ENCODE data around the gene CLIP2. TPM values are rescaled to one million over a fixed set of nuclear protein-coding genes. Genes with fewer than 3 reads are reported as not detected.
"Not testable (repeated sequence)": the region's sequence is repeated elsewhere in the genome, so short reads cannot be mapped to it uniquely, and the experiment has no call there.

Gene CLIP2
- 12.0 TPM for polyA plus RNA-seq (2013, experiment 1 of 2)
- 18.1 TPM for polyA plus RNA-seq (2013, experiment 2 of 2)

GRCh38 chr7:74289018-74289658 lies at the start of gene CLIP2:
CLIP2 (plus strand) TSS chr7:74289407; CDS start chr7:74317547, 28,140 bp downstream.
- H3K27ac ChIP-seq (ENCODE audit: low read depth, low read length), result no peak within 1 kb of the TSS
- H3K27me3 ChIP-seq (ENCODE audit: insufficient read depth, low read length), result peaks cover 23% of the 10 kb centered on the region
- peak within 1 kb of the TSS; percentile 79 for H3K9ac ChIP-seq (ENCODE audit: low read depth, low read length)
- no peaks in the 10 kb centered on the region for H3K9me3 ChIP-seq (ENCODE audit: insufficient read depth, low read depth, low read length)
- peak within 1 kb of the TSS; percentile 84 for H3K4me3 ChIP-seq (ENCODE audit: low read length)
- no peaks in the 10 kb centered on the region for H3K36me3 ChIP-seq (ENCODE audit: insufficient read depth, low read length)
- H3K4me1 ChIP-seq (ENCODE audit: insufficient read depth, low read length), result peaks cover 16% of the 10 kb centered on the region
- WGBS, result 1% methylated on average over 57 of the region's 67 CpGs

- no peaks in the 10 kb centered on the region for H3K4me1 ChIP-seq (ENCODE audit: insufficient read depth, low read length)
- WGBS, result 98% methylated on average over 4 of the region's 4 CpGs
- H3K4me3 ChIP-seq (ENCODE audit: low read length), result no peak overlapping the region
- no peak overlapping the region for H3K9ac ChIP-seq (ENCODE audit: low read depth, low read length)
- peaks cover 97% of the 10 kb centered on the region for H3K36me3 ChIP-seq (ENCODE audit: insufficient read depth, low read length)
- H3K27me3 ChIP-seq (ENCODE audit: insufficient read depth, low read length), result no peaks in the 10 kb centered on the region
- no peaks in the 10 kb centered on the region for H3K9me3 ChIP-seq (ENCODE audit: insufficient read depth, low read depth, low read length)
- H3K27ac ChIP-seq (ENCODE audit: low read depth, low read length), result no peak overlapping the region
Observed at GRCh38 chr7:74240482-74240881, 48.7 kb upstream of the CLIP2 start.

DNA sequence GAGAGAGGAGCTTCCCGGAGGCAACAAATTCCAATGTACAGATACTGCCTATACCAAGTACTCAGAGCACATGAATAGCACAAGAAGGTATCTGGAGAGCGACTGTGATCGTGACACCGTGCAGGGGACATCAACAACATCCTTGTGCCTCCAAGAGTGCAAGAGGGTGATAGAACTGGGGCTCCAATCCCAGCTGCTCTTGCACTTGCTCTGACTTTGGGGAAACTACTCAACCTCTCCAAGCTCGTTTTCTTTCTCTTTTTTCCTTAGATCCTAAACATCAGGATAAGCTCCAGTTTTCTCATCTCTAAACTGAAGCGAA lies 47.1 kb upstream of the CLIP2 start:
- WGBS, result 93% methylated on average over 5 of the region's 6 CpGs
- H3K27ac ChIP-seq (ENCODE audit: low read depth, low read length), result no peak overlapping the region
- H3K36me3 ChIP-seq (ENCODE audit: insufficient read depth, low read length), result peaks cover 91% of the 10 kb centered on the region
- no peak overlapping the region for H3K4me3 ChIP-seq (ENCODE audit: low read length)
- H3K4me1 ChIP-seq (ENCODE audit: insufficient read depth, low read length), result no peaks in the 10 kb centered on the region
- H3K27me3 ChIP-seq (ENCODE audit: insufficient read depth, low read length), result no peaks in the 10 kb centered on the region
- no peak overlapping the region for H3K9ac ChIP-seq (ENCODE audit: low read depth, low read length)
- no peaks in the 10 kb centered on the region for H3K9me3 ChIP-seq (ENCODE audit: insufficient read depth, low read depth, low read length)

DNA sequence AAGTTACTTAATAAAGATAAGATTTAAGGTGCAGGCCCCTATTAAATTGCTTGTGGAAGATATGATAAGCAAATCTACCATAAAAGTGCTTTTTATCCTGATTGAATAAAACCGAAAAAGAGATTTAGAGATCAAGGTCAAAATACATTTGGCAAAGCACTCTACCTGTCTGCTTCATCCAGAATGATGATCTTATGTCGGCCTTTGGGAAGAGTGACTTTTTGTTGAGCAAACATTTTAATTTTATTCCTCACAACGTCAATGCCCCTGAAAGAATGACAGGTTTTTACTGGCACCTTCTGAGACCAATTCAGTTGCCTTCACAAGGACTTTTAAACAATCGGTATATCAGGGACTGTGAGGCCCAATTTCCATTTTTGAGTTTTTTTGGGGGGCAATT lies 42.7 kb upstream of the CLIP2 start:
- no peaks in the 10 kb centered on the region for H3K4me1 ChIP-seq (ENCODE audit: insufficient read depth, low read length)
- no peak overlapping the region for H3K9ac ChIP-seq (ENCODE audit: low read depth, low read length)
- H3K27me3 ChIP-seq (ENCODE audit: insufficient read depth, low read length), result no peaks in the 10 kb centered on the region
- peaks cover 90% of the 10 kb centered on the region for H3K36me3 ChIP-seq (ENCODE audit: insufficient read depth, low read length)
- WGBS, result 98% methylated on average over 4 of the region's 4 CpGs
- H3K27ac ChIP-seq (ENCODE audit: low read depth, low read length), result no peak overlapping the region
- H3K4me3 ChIP-seq (ENCODE audit: low read length), result no peak overlapping the region
- no peaks in the 10 kb centered on the region for H3K9me3 ChIP-seq (ENCODE audit: insufficient read depth, low read depth, low read length)

DNA sequence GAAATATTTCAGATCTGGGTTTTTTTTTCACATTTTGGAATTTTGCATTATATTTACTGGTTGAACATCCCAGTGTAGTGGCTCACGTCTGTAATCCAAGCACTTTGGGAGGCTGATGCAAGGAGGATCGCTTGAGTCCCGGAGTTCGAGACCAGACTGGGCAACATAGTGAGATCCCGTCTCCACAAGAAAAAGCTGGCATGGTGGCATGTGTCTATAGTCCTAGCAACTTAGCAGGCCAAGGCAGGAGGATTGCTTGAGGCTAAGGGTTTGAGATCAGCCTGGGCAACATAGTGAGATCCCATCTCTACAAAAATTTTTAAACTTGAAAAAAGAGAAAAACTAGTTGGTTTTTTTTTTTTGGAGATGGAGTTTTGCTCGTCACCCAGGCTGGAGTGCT lies 41.1 kb upstream of the CLIP2 start:
- 96% methylated on average over 6 of the region's 6 CpGs for WGBS
- no peaks in the 10 kb centered on the region for H3K9me3 ChIP-seq (ENCODE audit: insufficient read depth, low read depth, low read length)
- H3K27me3 ChIP-seq (ENCODE audit: insufficient read depth, low read length), result no peaks in the 10 kb centered on the region
- no peaks in the 10 kb centered on the region for H3K4me1 ChIP-seq (ENCODE audit: insufficient read depth, low read length)
- H3K9ac ChIP-seq (ENCODE audit: low read depth, low read length), result no peak overlapping the region
- no peak overlapping the region for H3K27ac ChIP-seq (ENCODE audit: low read depth, low read length)
- peaks cover 84% of the 10 kb centered on the region for H3K36me3 ChIP-seq (ENCODE audit: insufficient read depth, low read length)
- H3K4me3 ChIP-seq (ENCODE audit: low read length), result no peak overlapping the region

- peaks cover 76% of the 10 kb centered on the region for H3K36me3 ChIP-seq (ENCODE audit: insufficient read depth, low read length)
- not testable (repeated sequence) for H3K9me3 ChIP-seq (ENCODE audit: insufficient read depth, low read depth, low read length); H3K9ac ChIP-seq (ENCODE audit: low read depth, low read length); H3K4me3 ChIP-seq (ENCODE audit: low read length); H3K27me3 ChIP-seq (ENCODE audit: insufficient read depth, low read length); H3K27ac ChIP-seq (ENCODE audit: low read depth, low read length); H3K4me1 ChIP-seq (ENCODE audit: insufficient read depth, low read length)
- 94% methylated on average over 10 of the region's 10 CpGs for whole genome bisulfite sequencing
Observed at GRCh38 chr7:74249058-74249457, 40.1 kb upstream of the CLIP2 start.

DNA sequence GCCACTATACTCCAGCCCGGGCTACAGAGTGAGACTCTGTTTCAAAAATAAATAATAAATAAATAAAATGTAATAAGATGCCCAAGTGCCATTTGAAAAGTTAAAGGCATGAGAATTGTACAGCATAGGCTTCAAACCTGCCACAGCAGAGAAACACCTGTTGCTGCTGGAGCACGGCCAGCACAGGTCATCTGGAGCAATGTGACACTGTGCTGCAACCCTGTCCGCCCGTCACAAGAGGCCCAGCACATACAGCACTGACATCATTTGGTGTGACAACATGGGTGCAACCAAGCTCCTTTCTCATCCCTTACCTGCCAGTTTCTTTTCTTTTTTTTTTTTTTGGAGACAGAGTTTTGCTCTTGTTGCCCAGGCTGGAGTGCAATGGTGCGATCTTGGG lies 36.3 kb upstream of the CLIP2 start:
- Histone ChIP-seq H3K4me1 (ENCODE audit: insufficient read depth, low read length) (no peaks in the 10 kb centered on the region), H3K36me3 (ENCODE audit: insufficient read depth, low read length) (peaks cover 46% of the 10 kb centered on the region), H3K27me3 (ENCODE audit: insufficient read depth, low read length) (no peaks in the 10 kb centered on the region), H3K4me3 (ENCODE audit: low read length) (peak overlapping the region; percentile 95), H3K27ac (ENCODE audit: low read depth, low read length) (no peak overlapping the region), H3K9me3 (ENCODE audit: insufficient read depth, low read depth, low read length) (no peaks in the 10 kb centered on the region), H3K9ac (ENCODE audit: low read depth, low read length) (peak overlapping the region; percentile 98; the same call in 1 of the 2 replicates)
- WGBS, result 91% methylated on average over 4 of the region's 5 CpGs

DNA sequence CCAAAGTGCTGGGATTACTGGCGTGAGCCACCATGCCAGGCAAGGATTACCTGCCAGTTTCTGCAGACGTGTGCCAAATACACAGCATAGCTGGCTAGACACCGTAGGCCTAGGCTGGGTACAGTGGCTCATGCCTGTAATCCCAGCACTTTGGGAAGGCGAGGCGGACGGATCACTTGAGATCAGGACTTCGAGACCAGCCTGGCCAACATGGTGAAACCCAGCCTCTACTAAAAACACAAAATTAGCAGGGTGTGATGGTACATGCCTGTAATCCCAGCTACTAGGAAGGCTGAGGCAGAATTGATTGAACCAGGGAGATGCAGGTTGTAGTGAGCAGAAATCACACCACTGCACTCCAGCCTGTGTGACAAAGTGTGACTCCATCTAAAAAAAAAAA lies 35.9 kb upstream of the CLIP2 start:
- Histone ChIP-seq H3K9ac (ENCODE audit: low read depth, low read length) (peak overlapping the region; percentile 98), H3K4me3 (ENCODE audit: low read length) (peak overlapping the region; percentile 95), H3K27ac (ENCODE audit: low read depth, low read length) (peak overlapping the region; percentile 90; the same call in 1 of the 2 replicates), H3K27me3 (ENCODE audit: insufficient read depth, low read length) (no peaks in the 10 kb centered on the region), H3K9me3 (ENCODE audit: insufficient read depth, low read depth, low read length) (no peaks in the 10 kb centered on the region), H3K36me3 (ENCODE audit: insufficient read depth, low read length) (peaks cover 41% of the 10 kb centered on the region), H3K4me1 (ENCODE audit: insufficient read depth, low read length) (no peaks in the 10 kb centered on the region)
- WGBS, result 90% methylated on average over 7 of the region's 7 CpGs

- Histone ChIP-seq H3K36me3 (ENCODE audit: insufficient read depth, low read length) (peaks cover 37% of the 10 kb centered on the region), H3K27me3 (ENCODE audit: insufficient read depth, low read length) (no peaks in the 10 kb centered on the region), H3K9me3 (ENCODE audit: insufficient read depth, low read depth, low read length) (no peaks in the 10 kb centered on the region), H3K4me3 (ENCODE audit: low read length) (peak overlapping the region; percentile 95), H3K27ac (ENCODE audit: low read depth, low read length) (peak overlapping the region; percentile 90), H3K9ac (ENCODE audit: low read depth, low read length) (peak overlapping the region; percentile 98), H3K4me1 (ENCODE audit: insufficient read depth, low read length) (no peaks in the 10 kb centered on the region)
- WGBS, result under 1% methylated on average over 8 of the region's 10 CpGs
Observed at GRCh38 chr7:74253835-74254128, 35.4 kb upstream of the CLIP2 start.

DNA sequence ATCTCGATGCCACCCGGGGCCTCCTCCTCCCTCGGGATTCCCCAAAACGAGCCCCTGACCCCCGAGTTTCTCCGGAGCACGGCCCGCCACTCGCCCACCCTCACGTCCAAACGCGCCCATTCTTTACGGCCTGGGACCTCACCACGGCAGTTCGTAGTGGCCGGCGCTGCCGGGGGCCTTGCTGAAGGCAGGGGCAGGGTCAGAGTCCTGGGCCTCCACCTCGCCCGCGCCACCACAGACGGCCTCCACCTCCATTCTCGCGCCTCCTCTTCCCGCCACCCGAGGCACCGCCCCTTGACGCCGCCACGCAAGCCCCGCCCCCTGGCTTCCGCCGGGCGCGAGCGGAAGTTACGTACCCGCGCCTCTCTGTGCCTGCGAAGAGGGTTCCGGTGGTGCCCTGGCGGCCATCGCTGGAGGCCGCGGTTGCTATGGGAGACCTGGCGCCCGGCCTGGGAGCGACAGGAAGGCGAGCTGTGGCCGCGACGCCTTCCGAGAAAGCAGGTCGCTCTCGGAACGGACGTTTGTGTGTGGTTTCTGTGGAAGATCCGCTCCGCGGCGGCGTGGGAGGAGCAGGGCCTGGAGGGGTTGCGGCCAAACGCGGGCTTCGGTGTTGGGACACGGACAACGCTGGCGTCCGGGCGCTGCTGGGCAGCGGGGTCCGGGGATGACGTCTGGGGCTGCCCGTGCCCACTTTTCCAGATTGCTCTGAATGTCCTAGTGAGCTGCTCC lies 34.9 kb upstream of the CLIP2 start, which contains the start of gene RFC2:
RFC2 (minus strand) TSS at position 271 of the 729 bp plus-strand sequence; CDS start at position 255, 16 bp downstream.
- peak within 1 kb of the TSS; percentile 95 for H3K4me3 ChIP-seq (ENCODE audit: low read length)
- no peaks in the 10 kb centered on the region for H3K27me3 ChIP-seq (ENCODE audit: insufficient read depth, low read length)
- H3K27ac ChIP-seq (ENCODE audit: low read depth, low read length), result peak within 1 kb of the TSS; percentile 90
- H3K36me3 ChIP-seq (ENCODE audit: insufficient read depth, low read length), result peaks cover 32% of the 10 kb centered on the region
- under 1% methylated on average over 75 of the region's 75 CpGs for WGBS
- no peaks in the 10 kb centered on the region for H3K4me1 ChIP-seq (ENCODE audit: insufficient read depth, low read length)
- H3K9ac ChIP-seq (ENCODE audit: low read depth, low read length), result peak within 1 kb of the TSS; percentile 98
- H3K9me3 ChIP-seq (ENCODE audit: insufficient read depth, low read depth, low read length), result no peaks in the 10 kb centered on the region

- H3K9me3 ChIP-seq (ENCODE audit: insufficient read depth, low read depth, low read length), result no peaks in the 10 kb centered on the region
- peak overlapping the region; percentile 81 for H3K27ac ChIP-seq (ENCODE audit: low read depth, low read length)
- H3K4me1 ChIP-seq (ENCODE audit: insufficient read depth, low read length), result no peaks in the 10 kb centered on the region
- peak overlapping the region; percentile 98 for H3K9ac ChIP-seq (ENCODE audit: low read depth, low read length)
- no peaks in the 10 kb centered on the region for H3K27me3 ChIP-seq (ENCODE audit: insufficient read depth, low read length)
- WGBS, result 37% methylated on average over 20 of the region's 20 CpGs
- peak overlapping the region; percentile 95 for H3K4me3 ChIP-seq (ENCODE audit: low read length)
- H3K36me3 ChIP-seq (ENCODE audit: insufficient read depth, low read length), result peaks cover 25% of the 10 kb centered on the region
Observed at GRCh38 chr7:74254858-74255379, 34.3 kb upstream of the CLIP2 start.

Measured in HUES64 (cell line).